PC-9 (cell line): ENCODE results near the gene LAMA2. TPM values are rescaled to one million over a fixed set of nuclear protein-coding genes. Genes with fewer than 3 reads are reported as not detected.

Experiments
- BruUV-seq: library from RNA; stranded (reverse); fragments of 400-500 nt; replicated peaks from 2 replicates; lab custom pipeline; 2021; lab: Mats Ljungman, UMichigan
- CTCF ChIA-PET: fragments of 300-600 bp; sonication (Branson Sonifier 250); formaldehyde crosslinking; loops from one replicate; lab custom pipeline; 2022; ENCODE audit warnings: antibody characterized with exemption; lab: Charles Lee
- POLR2A ChIA-PET: fragments of 300-600 bp; sonication (Branson Sonifier 250); formaldehyde crosslinking; loops from one replicate; lab custom pipeline; 2022; ENCODE audit warnings: antibody characterized with exemption; ENCODE audit not compliant: unreplicated experiment; lab: Charles Lee
- DNase-seq, 2 experiments: peaks; one replicate each; pipeline versions ENCODE4 v3.0.0 to v3.0.0-alpha.2; 2015 to 2022; ENCODE audit warnings: mixed read lengths in 1 of 2
- H2AFZ ChIP-seq: fragments of 200-600 bp; sonication (generic); 2 replicates; pipeline ENCODE4 v1.8.1; 2017; ENCODE audit warnings: antibody characterized with exemption
- H3F3A ChIP-seq: fragments of 200-600 bp; sonication (generic); 2 replicates; pipeline ENCODE4 v1.8.1; 2017; ENCODE audit warnings: antibody characterized with exemption, mild to moderate bottlenecking, low read depth; ENCODE audit not compliant: insufficient read depth
- H3K27ac ChIP-seq: fragments of 200-600 bp; sonication (generic); 2 replicates; pipeline ENCODE4 v1.6.1; 2016; ENCODE audit warnings: mixed run types
- H3K27me3 ChIP-seq: fragments of 200-600 bp; sonication (generic); 2 replicates; pipeline ENCODE4 v1.6.1; 2016; ENCODE audit warnings: low read depth, mixed run types; ENCODE audit not compliant: insufficient read depth
- H3K36me3 ChIP-seq: fragments of 200-600 bp; sonication (generic); 2 replicates; pipeline ENCODE4 v1.6.1; 2016; ENCODE audit warnings: low read depth, mixed run types
- H3K4me1 ChIP-seq: fragments of 200-600 bp; sonication (generic); replicated peaks from 2 replicates; pipeline ENCODE4 v1.6.1; 2016; ENCODE audit warnings: mixed run types; ENCODE audit not compliant: insufficient read depth
- H3K4me2 ChIP-seq: fragments of 200-600 bp; sonication (generic); 2 replicates; pipeline ENCODE4 v1.6.1; 2017; ENCODE audit warnings: mixed run types
- H3K4me3 ChIP-seq: fragments of 200-600 bp; sonication (generic); 2 replicates; pipeline ENCODE4 v1.6.1; 2016; ENCODE audit warnings: mixed run types
- H3K79me2 ChIP-seq: fragments of 200-600 bp; sonication (generic); 2 replicates; pipeline ENCODE4 v1.6.1; 2017; ENCODE audit warnings: low read depth, mixed run types
- H3K9me2 ChIP-seq: fragments of 200-600 bp; sonication (generic); 2 replicates; pipeline ENCODE4 v1.8.1; 2017; ENCODE audit warnings: mild to moderate bottlenecking; ENCODE audit not compliant: insufficient read depth
- H3K9me3 ChIP-seq: fragments of 200-600 bp; sonication (generic); 2 replicates; pipeline ENCODE4 v1.8.1; 2016; ENCODE audit warnings: low read depth; ENCODE audit not compliant: insufficient read depth
- H4K20me1 ChIP-seq: fragments of 200-600 bp; sonication (generic); 2 replicates; pipeline ENCODE4 v1.8.1; 2017; ENCODE audit not compliant: insufficient read depth
- CTCF ChIP-seq: fragments of 200-600 bp; sonication (generic); conservative IDR thresholded peaks from 2 replicates; pipeline ENCODE4 v1.6.1; 2017; ENCODE audit warnings: mixed run types, antibody characterized with exemption, mild to moderate bottlenecking, moderate library complexity
- EZH2 ChIP-seq: fragments of 200-600 bp; sonication (generic); IDR thresholded peaks from 2 replicates; pipeline ENCODE4 v1.8.0; 2017; ENCODE audit warnings: antibody characterized with exemption, low read depth
- intact Hi-C: fragments of 100-400 bp; cut with micrococcal nuclease; formaldehyde crosslinking; loops from one replicate; pipeline ENCODE4 v1.10.0; 2022; ENCODE audit not compliant: unreplicated experiment
- total RNA-seq: library from RNA; stranded (reverse); gene quantifications from 2 replicates; pipeline ENCODE4 v1.2.3, GENCODE V29; 2021

Gene LAMA2
- total RNA-seq, 1 experiment from 2014 or later, result 2.8 TPM

DNA sequence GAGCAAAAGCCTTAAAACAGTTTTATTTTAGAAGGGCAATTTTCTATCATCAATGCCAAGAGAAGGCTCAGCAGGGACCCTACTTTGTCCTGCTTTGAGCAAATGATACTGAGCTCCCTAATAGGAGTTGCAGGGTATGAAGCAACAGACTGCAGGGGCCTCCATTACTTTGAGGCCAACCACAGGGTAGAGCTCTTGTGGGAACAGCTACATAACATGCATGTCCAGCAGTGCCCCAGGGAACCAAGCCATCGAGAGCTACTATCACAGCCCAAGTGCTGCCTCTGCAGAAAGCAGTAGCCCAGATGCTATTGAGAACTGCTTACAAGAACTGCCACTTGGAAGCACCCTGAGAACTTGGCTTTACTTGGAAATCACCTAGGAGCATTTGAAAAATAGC is 222.1 kb downstream of the LAMA2 start:
- Histone ChIP-seq H2AFZ (peak overlapping the region; percentile 48), H3K79me2 (no peaks in the 10 kb centered on the region), H3K9me2 (peaks cover 13% of the 10 kb centered on the region; the same call in 1 of the 2 replicates), H3K9me3 (no peaks in the 10 kb centered on the region), H4K20me1 (no peaks in the 10 kb centered on the region), H3K4me2 (no peak overlapping the region), H3K27me3 (no peaks in the 10 kb centered on the region), H3F3A (no peaks in the 10 kb centered on the region), H3K27ac (no peak overlapping the region), H3K4me1 (no peaks in the 10 kb centered on the region), H3K4me3 (no peak overlapping the region), H3K36me3 (no peaks in the 10 kb centered on the region)
- no peak for TF ChIP-seq EZH2
- DNase-seq, result no peak
- ChIA-PET POLR2A (no interaction called here), CTCF (no interaction called here)
- intact Hi-C loops, result no loop called here
- BruUV-seq, result no TSS peak

DNA sequence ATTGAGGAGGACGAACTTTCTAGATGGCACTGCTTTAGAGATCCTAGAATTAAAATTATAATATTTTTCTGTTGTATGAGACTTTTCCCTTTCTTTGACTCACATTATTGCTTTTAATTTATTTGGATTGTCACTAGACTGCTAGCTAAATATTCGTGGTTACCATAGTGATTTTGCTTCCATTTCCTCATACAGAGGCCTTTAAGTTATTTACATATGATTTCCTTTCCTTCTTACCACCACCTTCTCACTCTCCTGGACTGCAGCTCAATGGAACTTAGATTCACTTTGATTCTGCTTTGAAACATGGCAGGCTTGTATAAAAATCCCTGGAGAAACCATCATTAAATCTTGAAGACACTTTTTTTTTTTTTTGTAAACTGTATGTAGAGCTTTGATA is 222.9 kb downstream of the LAMA2 start:
- Histone ChIP-seq H3K4me2 (no peak overlapping the region), H3K4me3 (no peak overlapping the region), H3K9me2 (peaks cover 13% of the 10 kb centered on the region; the same call in 1 of the 2 replicates), H3K79me2 (no peaks in the 10 kb centered on the region), H3K9me3 (no peaks in the 10 kb centered on the region), H3K27ac (no peak overlapping the region), H4K20me1 (no peaks in the 10 kb centered on the region), H3K4me1 (no peaks in the 10 kb centered on the region), H3K36me3 (no peaks in the 10 kb centered on the region), H3F3A (no peaks in the 10 kb centered on the region), H2AFZ (peak overlapping the region; percentile 48; the same call in 1 of the 2 replicates), H3K27me3 (no peaks in the 10 kb centered on the region)
- intact Hi-C loops, result no loop called here
- BruUV-seq, result no TSS peak
- CTCF ChIA-PET, result no interaction called here
- POLR2A ChIA-PET, result interaction anchor here (0.7 kb wide), 1 partner anchor 1019 kb away, joined by 3 read pairs; no protein-coding TSS in a partner anchor
- no peak for DNase-seq
- TF ChIP-seq EZH2 (no peak), CTCF (no peak)

- Histone ChIP-seq H3K4me2 (no peak overlapping the region), H2AFZ (no peak overlapping the region; the same call in 1 of the 2 replicates), H3F3A (no peaks in the 10 kb centered on the region), H3K9me3 (no peaks in the 10 kb centered on the region), H3K27me3 (no peaks in the 10 kb centered on the region), H3K27ac (no peak overlapping the region), H3K36me3 (no peaks in the 10 kb centered on the region), H3K4me3 (no peak overlapping the region), H4K20me1 (no peaks in the 10 kb centered on the region), H3K4me1 (no peaks in the 10 kb centered on the region), H3K9me2 (0 out of 2 replicates have a peak, but pooled peaks cover 7% of the 10 kb centered on the region), H3K79me2 (no peaks in the 10 kb centered on the region)
- DNase-seq, result no peak
- intact Hi-C loops, result no loop called here
- ChIA-PET CTCF (no interaction called here), POLR2A (no interaction called here)
- no peak for TF ChIP-seq EZH2
- TF ChIP-seq CTCF, result no peak
- no TSS peak for BruUV-seq
Observed at GRCh38 chr6:129108337-129108736, 225.4 kb downstream of the LAMA2 start.
